B cell (primary cell): ENCODE measurements around the gene RNF157.

Experiments used
- EZH2 ChIP-seq: IDR thresholded peaks from 2 replicates; pipeline ENCODE4 v1.6.1; 2012; ENCODE audit warnings: borderline replicate concordance, low read depth, mild to moderate bottlenecking, moderate library complexity, low read length; ENCODE audit not compliant: insufficient read depth, poor library complexity, severe bottlenecking
- TF ChIP-seq, protein P1 (sequence below): fragments of 200-600 bp; IDR thresholded peaks from one replicate; pipeline ENCODE4 v1.8.0; 2022; ENCODE audit warnings: antibody characterized with exemption, mild to moderate bottlenecking

DNA sequence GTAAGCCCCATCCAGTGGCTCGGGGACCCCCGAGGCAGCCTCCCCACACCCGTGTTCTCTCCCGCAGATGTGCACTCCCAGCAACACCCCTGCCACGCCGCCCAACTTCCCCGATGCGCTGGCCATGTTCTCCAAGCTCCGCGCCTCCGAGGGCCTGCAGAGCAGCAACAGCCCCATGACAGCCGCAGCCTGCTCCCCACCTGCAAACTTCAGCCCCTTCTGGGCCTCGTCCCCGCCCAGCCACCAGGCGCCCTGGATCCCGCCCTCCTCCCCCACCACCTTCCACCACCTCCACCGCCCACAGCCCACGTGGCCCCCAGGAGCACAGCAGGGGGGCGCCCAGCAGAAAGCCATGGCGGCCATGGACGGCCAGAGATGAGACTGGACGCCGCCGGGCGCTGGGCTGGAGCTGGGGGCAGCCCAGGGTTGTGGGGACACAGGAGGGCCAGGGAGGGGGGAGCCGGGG is 29.9 kb upstream of the RNF157 start:
- TF ChIP-seq, protein P1, sequence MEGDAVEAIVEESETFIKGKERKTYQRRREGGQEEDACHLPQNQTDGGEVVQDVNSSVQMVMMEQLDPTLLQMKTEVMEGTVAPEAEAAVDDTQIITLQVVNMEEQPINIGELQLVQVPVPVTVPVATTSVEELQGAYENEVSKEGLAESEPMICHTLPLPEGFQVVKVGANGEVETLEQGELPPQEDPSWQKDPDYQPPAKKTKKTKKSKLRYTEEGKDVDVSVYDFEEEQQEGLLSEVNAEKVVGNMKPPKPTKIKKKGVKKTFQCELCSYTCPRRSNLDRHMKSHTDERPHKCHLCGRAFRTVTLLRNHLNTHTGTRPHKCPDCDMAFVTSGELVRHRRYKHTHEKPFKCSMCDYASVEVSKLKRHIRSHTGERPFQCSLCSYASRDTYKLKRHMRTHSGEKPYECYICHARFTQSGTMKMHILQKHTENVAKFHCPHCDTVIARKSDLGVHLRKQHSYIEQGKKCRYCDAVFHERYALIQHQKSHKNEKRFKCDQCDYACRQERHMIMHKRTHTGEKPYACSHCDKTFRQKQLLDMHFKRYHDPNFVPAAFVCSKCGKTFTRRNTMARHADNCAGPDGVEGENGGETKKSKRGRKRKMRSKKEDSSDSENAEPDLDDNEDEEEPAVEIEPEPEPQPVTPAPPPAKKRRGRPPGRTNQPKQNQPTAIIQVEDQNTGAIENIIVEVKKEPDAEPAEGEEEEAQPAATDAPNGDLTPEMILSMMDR: no peak
- no peak for TF ChIP-seq EZH2
